K562 (cell line): ENCODE measurements around the gene LIPH. TPM values are rescaled to one million over a fixed set of nuclear protein-coding genes. Genes with fewer than 3 reads are reported as not detected.

Experiments used
- ARID3A ChIP-seq: IDR thresholded peaks from 2 replicates; pipeline ENCODE4 v1.6.1; 2012; ENCODE audit warnings: low read depth, low read length, improper control_type of control experiment, borderline replicate concordance
- BRD9 ChIP-seq: fragments of 450-650 bp; IDR thresholded peaks from 2 replicates; pipeline ENCODE4 v1.6.1; 2018; ENCODE audit warnings: low read depth; ENCODE audit not compliant: partially characterized antibody
- FOS ChIP-seq: IDR thresholded peaks from 3 replicates; pipeline ENCODE4 v1.6.1; 2011; ENCODE audit not compliant: insufficient read length; ENCODE audit errors: extremely low read depth
- FOXA3 ChIP-seq, 2 experiments: fragments of 450-650 bp in 1 of 2; sonication (generic) in 1 of 2; formaldehyde crosslinking; IDR thresholded peaks in 1 of 2; conservative IDR thresholded peaks in 1 of 2; 2 replicates each; pipeline versions ENCODE4 v1.4.0 to v1.8.0; 2020 to 2022; ENCODE audit warnings: mild to moderate bottlenecking in 2 of 2, missing genetic modification reagents in 1 of 2
- HMBOX1 ChIP-seq: sonication (generic); IDR thresholded peaks from 2 replicates; pipeline ENCODE4 v1.6.1; 2016
- MTA1 ChIP-seq: fragments of 450-650 bp; IDR thresholded peaks from 2 replicates; pipeline ENCODE4 v1.6.1; 2017; ENCODE audit warnings: borderline replicate concordance
- MTA2 ChIP-seq: fragments of 450-650 bp; IDR thresholded peaks from 2 replicates; pipeline ENCODE4 v1.6.1; 2016; ENCODE audit warnings: low read depth
- MTA3 ChIP-seq: fragments of 450-650 bp; formaldehyde crosslinking; IDR thresholded peaks from 2 replicates; pipeline ENCODE4 v1.6.1; 2017; ENCODE audit warnings: mild to moderate bottlenecking, borderline replicate concordance
- PBX2 ChIP-seq, 2 experiments: IDR thresholded peaks in 1 of 2; conservative IDR thresholded peaks in 1 of 2; 2 replicates each; pipeline ENCODE4 v1.6.1; 2016; ENCODE audit warnings: low read depth in 2 of 2, mild to moderate bottlenecking in 1 of 2, missing compliant biosample characterization in 1 of 2, missing genetic modification characterization in 1 of 2, moderate library complexity in 1 of 2
- PPARD ChIP-seq: fragments of 250-450 bp; sonication (Bioruptor Pico); IDR thresholded peaks from 2 replicates; pipeline ENCODE4 v1.8.0; 2022; ENCODE audit warnings: inconsistent platforms, mild to moderate bottlenecking, moderate library complexity
- PTBP1 ChIP-seq: fragments of 200-400 bp; formaldehyde crosslinking; IDR thresholded peaks from 2 replicates; pipeline ENCODE4 v1.6.1; 2017; ENCODE audit warnings: low read depth, low read length
- RAD21 ChIP-seq, 2 experiments: fragments of 250-450 bp in 1 of 2; fragments of 450-650 bp in 1 of 2; sonication (Bioruptor Pico) in 1 of 2; formaldehyde crosslinking in 1 of 2; IDR thresholded peaks in 1 of 2; conservative IDR thresholded peaks in 1 of 2; 2 replicates each; pipeline versions ENCODE4 v1.4.0 to v1.8.0; 2020 to 2022; ENCODE audit warnings: mild to moderate bottlenecking in 2 of 2, moderate library complexity in 1 of 2
- RBM14 ChIP-seq: fragments of 200-400 bp; formaldehyde crosslinking; IDR thresholded peaks from 2 replicates; pipeline ENCODE4 v1.6.1; 2018; ENCODE audit warnings: low read depth, mild to moderate bottlenecking, low read length, moderate library complexity, borderline replicate concordance; ENCODE audit not compliant: insufficient read depth
- RBM15 ChIP-seq: fragments of 200-400 bp; formaldehyde crosslinking; IDR thresholded peaks from 2 replicates; pipeline ENCODE4 v1.6.1; 2018; ENCODE audit warnings: mild to moderate bottlenecking, low read length, moderate library complexity; ENCODE audit not compliant: insufficient read depth
- RBM34 ChIP-seq: fragments of 200-400 bp; formaldehyde crosslinking; IDR thresholded peaks from 2 replicates; pipeline ENCODE4 v1.6.1; 2018; ENCODE audit warnings: low read length, borderline replicate concordance; ENCODE audit not compliant: insufficient read depth
- SIRT6 ChIP-seq: IDR thresholded peaks from one replicate; pipeline ENCODE4 v1.6.1; 2012; ENCODE audit warnings: low read depth, mild to moderate bottlenecking, control low read depth, inconsistent platforms, low read length, moderate library complexity
- SMARCA4 ChIP-seq: fragments of 450-650 bp; IDR thresholded peaks from 2 replicates; pipeline ENCODE4 v1.6.1; 2016
- TCFL5 ChIP-seq: fragments of 250-450 bp; sonication (Bioruptor Pico); conservative IDR thresholded peaks from 2 replicates; pipeline ENCODE4 v1.6.1; 2021; ENCODE audit warnings: mild to moderate bottlenecking, moderate library complexity, matching md5 sums
- TGIF2 ChIP-seq: sonication (generic); formaldehyde crosslinking; IDR thresholded peaks from 2 replicates; pipeline ENCODE4 v1.8.1; 2022; ENCODE audit warnings: mild to moderate bottlenecking, missing genetic modification reagents, moderate library complexity
- ZFX ChIP-seq: sonication (generic); formaldehyde crosslinking; IDR thresholded peaks from 2 replicates; pipeline ENCODE4 v1.8.0; 2022; ENCODE audit warnings: mild to moderate bottlenecking, missing genetic modification reagents, moderate library complexity
- ZNF133 ChIP-seq: fragments of 250-450 bp; sonication (Bioruptor Pico); IDR thresholded peaks from 2 replicates; pipeline ENCODE4 v1.4.0; 2020; ENCODE audit warnings: mild to moderate bottlenecking
- ZNF143 ChIP-seq: sonication (generic); formaldehyde crosslinking; IDR thresholded peaks from 2 replicates; pipeline ENCODE4 v1.9.0; 2022; ENCODE audit warnings: mild to moderate bottlenecking, missing genetic modification reagents
- ZNF668 ChIP-seq: fragments of 250-450 bp; sonication (Bioruptor Pico); IDR thresholded peaks from 2 replicates; pipeline ENCODE4 v1.8.0; 2022; ENCODE audit warnings: mild to moderate bottlenecking, inconsistent platforms
- polyA plus RNA-seq, 8 experiments: library from polyadenylated mRNA; depleted of rRNA in 4 of 8; stranded (reverse) in 5 of 8; unstranded in 3 of 8; fragments of >200 nt; fragmentation: Nextera tagmentation in 2 of 8; fragmentation: Illumina TruSeq in 1 of 8; extraction: Ambion mirVana in 2 of 8; extraction: Trizol in 1 of 8; gene quantifications; 2 replicates each; pipeline versions ENCODE4 v1.2.1 to v1.2.3, GENCODE V29; 2011 to 2014; ENCODE audit warnings: inconsistent platforms in 1 of 8, missing spikeins in 1 of 8
- total RNA-seq, 7 experiments: library from RNA; depleted of rRNA in 6 of 7; stranded (reverse); fragments of >200 nt in 6 of 7; fragmentation: Illumina TruSeq in 2 of 7; extraction: Trizol in 2 of 7; gene quantifications; 2 replicates each; pipeline versions ENCODE4 v1.2.1 to v1.2.3, GENCODE V29; 2011 to 2021; ENCODE audit warnings: low replicate concordance in 1 of 7

The LIPH gene
- total and polyA plus RNA-seq, 9 of the 15 experiments (the other 6 are each of a cell fraction or from before 2014, with no cell fraction given) = 0.73 to 1.8 (median 1.3) TPM

- TF ChIP-seq MTA1 = no peak
- TF ChIP-seq SMARCA4 = no peak
- TF ChIP-seq PTBP1 = no peak
- TF ChIP-seq MTA2 = no peak
- TF ChIP-seq SIRT6 = no peak
- no peak for TF ChIP-seq PBX2 (CRISPR knock-in tag; IDR thresholded peaks at IDR 0.05; ENCODE audit: low read depth)
- no peak for TF ChIP-seq PBX2 (tag; conservative IDR thresholded peaks at IDR 0.05; ENCODE audit: low read depth)
- TF ChIP-seq TCFL5 (CRISPR knock-in tag) = no peak
- TF ChIP-seq RBM34 = no peak
- no peak for TF ChIP-seq TGIF2 (CRISPR knock-in tag)
- TF ChIP-seq ZNF133 (CRISPR knock-in tag) = no peak
- TF ChIP-seq RBM14 = no peak
- TF ChIP-seq BRD9 = no peak
- peak; percentile 90 for TF ChIP-seq MTA3
- peak; percentile 94 for TF ChIP-seq ZFX (CRISPR knock-in tag)
- TF ChIP-seq RAD21 (CRISPR knock-in tag; conservative IDR thresholded peaks at IDR 0.05 in 1 of 2, IDR thresholded peaks at IDR 0.05 in 1 of 2) = peak; percentile 14 to 17; a peak in 1 of 4 replicates
- no peak for TF ChIP-seq HMBOX1
- TF ChIP-seq FOXA3 (CRISPR knock-in tag; conservative IDR thresholded peaks at IDR 0.05 in 1 of 2, IDR thresholded peaks at IDR 0.05 in 1 of 2) = no peak; a peak in 1 of 4 replicates
- TF ChIP-seq PPARD (CRISPR knock-in tag) = no peak
- no peak for TF ChIP-seq ZNF668 (CRISPR knock-in tag)
- no peak for TF ChIP-seq ZNF143 (CRISPR knock-in tag)
- TF ChIP-seq FOS = no peak
- no peak for TF ChIP-seq ARID3A
- TF ChIP-seq RBM15 = no peak
Observed at GRCh38 chr3:185498503-185499396, 53.6 kb downstream of the LIPH start, which contains the start of gene TMEM41A (continued).
